Type B pancreatic cell (in vitro differentiated cells): ENCODE measurements around the gene MYLK. TPM values are rescaled to one million over a fixed set of nuclear protein-coding genes. Genes with fewer than 3 reads are reported as not detected.
"Not testable (repeated sequence)": the region's sequence is repeated elsewhere in the genome, so short reads cannot be mapped to it uniquely, and the experiment has no call there.

ENCODE experiments used
- DNase-seq: peaks from one replicate; pipeline ENCODE4 v3.0.0; 2021; ENCODE audit warnings: mixed read lengths; ENCODE audit not compliant: unreplicated experiment; ENCODE audit errors: extremely low spot score
- H3K27ac Mint-ChIP-seq: 2 replicates; pipeline ENCODE4 v1.8.0; 2021; ENCODE audit warnings: mild to moderate bottlenecking, mixed read lengths
- H3K27me3 Mint-ChIP-seq: 2 replicates; pipeline ENCODE4 v1.8.0; 2021; ENCODE audit warnings: mixed read lengths
- H3K36me3 Mint-ChIP-seq: 2 replicates; pipeline ENCODE4 v1.8.0; 2021; ENCODE audit warnings: mixed read lengths
- H3K4me1 Mint-ChIP-seq: one replicate; pipeline ENCODE4 v1.8.0; 2021; ENCODE audit warnings: mixed read lengths; ENCODE audit not compliant: unreplicated experiment
- H3K4me3 Mint-ChIP-seq: 2 replicates; pipeline ENCODE4 v1.8.0; 2021; ENCODE audit warnings: mild to moderate bottlenecking, mixed read lengths
- H3K9me3 Mint-ChIP-seq: 2 replicates; pipeline ENCODE4 v1.8.0; 2021; ENCODE audit warnings: mixed read lengths
- total RNA-seq: library from RNA; stranded (reverse); gene quantifications from 2 replicates; pipeline ENCODE4 v1.2.1, GENCODE V29; 2021; ENCODE audit warnings: low replicate concordance
- TF ChIP-seq, protein P1 (sequence below): fragments of 200-600 bp; sonication (generic); conservative IDR thresholded peaks from 2 replicates; pipeline ENCODE4 v1.5.0; 2021; ENCODE audit warnings: antibody characterized with exemption, mild to moderate bottlenecking

Gene MYLK
- total RNA-seq, 1 donor from 2014 or later = 16.8 TPM

DNA sequence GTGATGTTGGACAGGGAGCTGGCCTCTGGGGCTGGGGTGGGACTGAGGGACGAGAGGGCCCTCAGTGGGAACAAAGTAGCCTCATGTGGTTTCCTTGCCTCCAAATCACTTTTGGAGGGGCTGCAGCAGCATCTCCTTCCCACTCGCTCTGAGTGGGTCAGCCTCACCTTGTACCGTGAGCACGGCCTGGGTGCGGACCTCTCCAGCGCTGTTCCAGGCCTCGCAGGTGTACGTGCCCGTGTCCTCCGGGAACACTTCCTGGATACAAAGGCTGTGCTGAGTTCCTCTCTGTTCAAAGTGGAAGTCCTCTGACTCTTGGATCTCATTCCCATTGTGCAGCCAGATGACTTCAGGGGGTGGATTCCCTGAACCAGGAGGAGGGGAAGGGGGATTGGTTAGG is 175.6 kb downstream of the MYLK start:
- TF ChIP-seq, protein P1, sequence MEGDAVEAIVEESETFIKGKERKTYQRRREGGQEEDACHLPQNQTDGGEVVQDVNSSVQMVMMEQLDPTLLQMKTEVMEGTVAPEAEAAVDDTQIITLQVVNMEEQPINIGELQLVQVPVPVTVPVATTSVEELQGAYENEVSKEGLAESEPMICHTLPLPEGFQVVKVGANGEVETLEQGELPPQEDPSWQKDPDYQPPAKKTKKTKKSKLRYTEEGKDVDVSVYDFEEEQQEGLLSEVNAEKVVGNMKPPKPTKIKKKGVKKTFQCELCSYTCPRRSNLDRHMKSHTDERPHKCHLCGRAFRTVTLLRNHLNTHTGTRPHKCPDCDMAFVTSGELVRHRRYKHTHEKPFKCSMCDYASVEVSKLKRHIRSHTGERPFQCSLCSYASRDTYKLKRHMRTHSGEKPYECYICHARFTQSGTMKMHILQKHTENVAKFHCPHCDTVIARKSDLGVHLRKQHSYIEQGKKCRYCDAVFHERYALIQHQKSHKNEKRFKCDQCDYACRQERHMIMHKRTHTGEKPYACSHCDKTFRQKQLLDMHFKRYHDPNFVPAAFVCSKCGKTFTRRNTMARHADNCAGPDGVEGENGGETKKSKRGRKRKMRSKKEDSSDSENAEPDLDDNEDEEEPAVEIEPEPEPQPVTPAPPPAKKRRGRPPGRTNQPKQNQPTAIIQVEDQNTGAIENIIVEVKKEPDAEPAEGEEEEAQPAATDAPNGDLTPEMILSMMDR = no peak
- H3K27me3 Mint-ChIP-seq = peaks cover 3% of the 10 kb centered on the region
- no peak overlapping the region for H3K27ac Mint-ChIP-seq
- no peaks in the 10 kb centered on the region for H3K36me3 Mint-ChIP-seq
- H3K4me1 Mint-ChIP-seq = peaks cover 5% of the 10 kb centered on the region
- no peak overlapping the region for H3K4me3 Mint-ChIP-seq
- H3K9me3 Mint-ChIP-seq = no peaks in the 10 kb centered on the region
- DNase-seq = no peak

DNA sequence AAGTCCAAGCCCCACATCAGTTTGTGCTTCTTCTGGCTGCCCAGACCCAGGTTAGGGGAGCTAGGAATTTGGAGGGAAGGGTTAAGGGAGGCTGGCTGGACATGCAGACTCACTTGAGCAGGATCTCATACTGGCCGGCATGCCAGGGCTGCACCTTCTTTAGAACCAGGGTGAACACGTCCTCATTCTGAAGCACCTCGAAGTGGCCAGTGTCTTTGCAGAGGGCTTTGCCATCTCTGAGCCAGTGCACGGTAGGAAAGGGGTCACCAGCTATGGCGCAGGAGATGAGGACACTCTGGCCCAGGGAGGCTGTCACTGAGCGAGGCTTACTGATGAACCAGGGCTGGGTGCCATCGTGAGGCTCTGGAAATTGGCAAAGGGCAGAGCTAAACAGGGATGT is 176.5 kb downstream of the MYLK start:
- not testable (repeated sequence) for H3K27ac Mint-ChIP-seq, DNase-seq, H3K36me3 Mint-ChIP-seq, H3K27me3 Mint-ChIP-seq, H3K9me3 Mint-ChIP-seq, H3K4me3 Mint-ChIP-seq, H3K4me1 Mint-ChIP-seq

DNA sequence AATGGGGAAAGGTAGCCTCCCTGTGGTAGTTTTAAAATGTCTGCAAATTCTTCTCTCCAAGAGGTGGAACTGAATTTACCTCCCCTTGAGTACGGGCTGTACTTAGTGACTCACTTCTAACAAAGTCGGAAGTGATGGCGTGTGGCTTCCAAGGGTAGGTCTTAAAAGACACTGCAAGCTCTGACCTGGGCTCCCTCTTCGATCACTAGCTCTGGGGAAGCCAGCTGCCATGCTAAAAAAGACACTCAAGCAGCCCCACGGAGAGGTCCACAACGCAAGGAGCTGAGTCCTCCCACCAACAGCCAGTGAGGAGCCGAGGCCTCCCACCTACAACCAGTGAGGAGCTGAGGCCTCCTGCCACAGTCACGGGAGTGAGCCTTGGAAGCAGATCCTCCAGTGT is 177.3 kb downstream of the MYLK start:
- H3K36me3 Mint-ChIP-seq = no peaks in the 10 kb centered on the region
- H3K4me3 Mint-ChIP-seq = no peak overlapping the region
- peaks cover 9% of the 10 kb centered on the region for H3K4me1 Mint-ChIP-seq
- peaks cover 3% of the 10 kb centered on the region for H3K27me3 Mint-ChIP-seq
- no peaks in the 10 kb centered on the region for H3K9me3 Mint-ChIP-seq
- no peak overlapping the region for H3K27ac Mint-ChIP-seq
- TF ChIP-seq, protein P1 = no peak
- no peak for DNase-seq

DNA sequence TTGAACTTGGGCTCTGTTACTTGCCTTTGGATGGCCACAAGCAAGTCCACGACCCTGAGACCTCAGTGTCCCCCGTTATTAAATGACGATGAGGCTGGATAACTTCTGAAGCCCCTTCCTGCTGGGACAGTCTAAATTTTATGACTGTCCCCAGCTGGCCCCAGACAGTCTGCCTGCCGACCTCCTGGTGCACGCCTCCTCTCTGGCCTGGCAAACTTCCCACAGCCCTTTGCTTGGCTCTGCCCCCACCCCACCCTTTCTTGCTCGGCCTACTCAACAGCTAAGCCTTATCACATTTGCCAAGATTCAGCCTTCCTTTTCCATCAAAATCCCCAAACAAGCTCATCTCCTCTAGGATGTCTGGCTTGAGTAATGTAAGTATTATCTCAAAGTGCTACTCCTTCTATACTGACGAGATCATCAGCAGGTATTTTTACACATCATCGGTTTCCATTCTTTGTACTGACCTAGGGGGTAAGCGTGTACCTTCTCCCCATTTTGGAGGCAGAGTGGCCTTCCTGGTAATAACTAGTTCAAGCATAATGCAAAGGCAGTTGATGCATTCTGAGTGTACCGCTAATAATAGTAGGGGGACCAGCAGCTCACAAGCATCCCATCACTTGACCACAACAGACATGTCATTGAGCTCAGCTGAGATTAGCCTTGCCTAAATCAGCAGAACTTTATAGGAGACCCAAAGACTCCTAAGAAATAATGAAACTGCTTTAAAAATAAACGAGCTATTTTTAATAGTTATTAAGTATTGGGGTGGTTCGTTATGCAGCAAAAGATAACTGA is 178.4 kb downstream of the MYLK start:
- Mint-ChIP-seq H3K4me1 (peaks cover 16% of the 10 kb centered on the region), H3K36me3 (no peaks in the 10 kb centered on the region), H3K9me3 (no peaks in the 10 kb centered on the region), H3K27me3 (peaks cover 3% of the 10 kb centered on the region), H3K4me3 (no peak overlapping the region), H3K27ac (no peak overlapping the region)
- TF ChIP-seq, protein P1 = no peak
- no peak for DNase-seq

DNA sequence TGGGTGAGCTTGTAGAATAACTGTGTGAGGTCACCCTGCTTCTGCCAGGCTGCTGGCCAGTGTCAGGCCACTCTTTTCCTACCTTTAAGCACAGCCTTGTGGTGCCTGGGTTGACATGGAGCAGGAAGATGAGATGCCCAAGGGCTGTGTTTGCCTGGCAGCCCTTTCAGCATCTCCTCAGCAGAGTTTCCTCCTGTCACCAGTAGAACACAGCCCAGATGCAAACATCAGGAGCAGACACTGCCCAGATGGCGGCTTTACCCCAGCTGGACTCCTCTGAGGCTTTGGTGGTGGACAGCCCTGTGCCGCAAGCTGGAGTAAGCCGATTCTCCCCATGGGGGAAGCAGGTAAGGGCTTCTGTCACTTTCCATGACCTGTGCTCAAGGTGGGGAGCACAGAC is 180.5 kb downstream of the MYLK start:
- H3K27ac Mint-ChIP-seq, H3K36me3 Mint-ChIP-seq, H3K27me3 Mint-ChIP-seq, H3K9me3 Mint-ChIP-seq, H3K4me3 Mint-ChIP-seq, DNase-seq: not testable (repeated sequence)
- peaks cover 16% of the 10 kb centered on the region for H3K4me1 Mint-ChIP-seq

- TF ChIP-seq, protein P1 = no peak
- DNase-seq = no peak
- Mint-ChIP-seq H3K27ac (no peak overlapping the region), H3K36me3 (no peaks in the 10 kb centered on the region), H3K4me1 (peaks cover 21% of the 10 kb centered on the region), H3K4me3 (no peak overlapping the region), H3K9me3 (no peaks in the 10 kb centered on the region), H3K27me3 (peaks cover 7% of the 10 kb centered on the region)
These were observed 181.4 kb downstream of the MYLK start for GRCh38 chr3:123702720-123703119.
